HFFc6 (cell line): ENCODE measurements around the gene EMID1. TPM values are rescaled to one million over a fixed set of nuclear protein-coding genes. Genes with fewer than 3 reads are reported as not detected.

Source experiments
- DNase-seq: peaks from one replicate; pipeline ENCODE4 v3.0.0-alpha.2; 2018
- H3K27ac Mint-ChIP-seq: 2 replicates; pipeline ENCODE4 v1.8.0; 2020; ENCODE audit warnings: mild to moderate bottlenecking, mixed read lengths
- H3K27me3 Mint-ChIP-seq: 2 replicates; pipeline ENCODE4 v1.8.0; 2021; ENCODE audit warnings: mild to moderate bottlenecking, moderate library complexity, mixed read lengths; ENCODE audit not compliant: insufficient read depth
- H3K36me3 Mint-ChIP-seq: 2 replicates; pipeline ENCODE4 v1.8.0; 2021; ENCODE audit warnings: low read depth, mixed read lengths
- H3K4me1 Mint-ChIP-seq: 2 replicates; pipeline ENCODE4 v1.8.0; 2020; ENCODE audit warnings: low read depth, mixed read lengths
- H3K4me3 Mint-ChIP-seq: 2 replicates; pipeline ENCODE4 v1.8.0; 2020; ENCODE audit warnings: mild to moderate bottlenecking, moderate library complexity, mixed read lengths
- H3K9me3 Mint-ChIP-seq: 2 replicates; pipeline ENCODE4 v1.8.0; 2020; ENCODE audit warnings: mild to moderate bottlenecking, mixed read lengths
- total RNA-seq, 6 experiments: library from RNA; stranded (reverse); fragmentation: NEBNext Ultra II Directional; extraction: Animal tissue kit (Norgen Biotek cat#: 25700); gene quantifications; 2 replicates in 1 of 6; 3 replicates in 5 of 6; pipeline ENCODE4 v1.2.3, GENCODE V29; 2021
- TF ChIP-seq, protein P1 (sequence below): fragments of 200-600 bp; sonication (generic); IDR thresholded peaks from 2 replicates; pipeline ENCODE4 v1.5.0; 2021; ENCODE audit warnings: antibody characterized with exemption, mild to moderate bottlenecking

The EMID1 gene
- total RNA-seq, 6 experiments from 2014 or later: not detected

DNA sequence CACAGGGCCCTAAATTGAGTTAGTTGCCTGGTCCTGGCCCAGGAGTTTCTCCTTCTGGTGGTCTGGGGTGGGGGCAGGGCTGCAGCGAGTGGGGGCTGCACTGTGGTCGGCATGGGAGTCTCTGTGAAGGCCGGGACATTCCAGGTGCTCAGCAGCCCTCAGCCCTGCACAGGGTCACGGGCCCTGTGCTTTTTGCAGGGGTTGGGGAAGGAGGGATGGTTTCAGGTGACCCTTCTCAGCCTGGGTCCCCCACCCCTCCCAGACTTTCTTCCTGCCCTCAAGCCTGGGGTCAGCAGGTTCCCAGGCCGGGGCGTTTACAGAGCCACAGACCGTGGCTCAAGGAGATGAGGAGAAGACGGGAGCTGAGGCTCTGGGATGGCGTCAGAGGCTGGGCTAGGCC is 7.8 kb downstream of the EMID1 start:
- no peak for DNase-seq

DNA sequence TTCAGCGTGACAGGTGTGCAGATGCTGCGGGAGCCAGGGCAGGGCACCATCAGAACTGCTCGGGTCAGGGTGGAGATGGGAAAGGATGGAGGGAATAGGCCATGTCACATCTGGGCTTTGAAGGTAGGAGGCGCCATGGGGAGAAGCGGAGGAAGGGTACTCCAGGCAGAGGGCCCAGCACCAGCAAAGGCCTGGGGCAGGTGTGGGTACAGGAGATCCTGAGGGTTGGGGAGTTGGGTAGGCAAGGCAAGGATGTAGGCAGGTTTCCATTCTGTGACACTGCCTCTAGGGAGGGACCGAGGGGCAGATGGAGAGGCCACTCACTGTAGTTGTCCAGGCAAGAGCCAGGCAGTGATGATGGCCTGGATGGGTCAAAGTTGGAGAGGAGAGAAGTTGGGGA is 8.5 kb downstream of the EMID1 start:
- H3K36me3 Mint-ChIP-seq: no peaks in the 10 kb centered on the region
- no peak overlapping the region for H3K4me3 Mint-ChIP-seq
- TF ChIP-seq, protein P1, sequence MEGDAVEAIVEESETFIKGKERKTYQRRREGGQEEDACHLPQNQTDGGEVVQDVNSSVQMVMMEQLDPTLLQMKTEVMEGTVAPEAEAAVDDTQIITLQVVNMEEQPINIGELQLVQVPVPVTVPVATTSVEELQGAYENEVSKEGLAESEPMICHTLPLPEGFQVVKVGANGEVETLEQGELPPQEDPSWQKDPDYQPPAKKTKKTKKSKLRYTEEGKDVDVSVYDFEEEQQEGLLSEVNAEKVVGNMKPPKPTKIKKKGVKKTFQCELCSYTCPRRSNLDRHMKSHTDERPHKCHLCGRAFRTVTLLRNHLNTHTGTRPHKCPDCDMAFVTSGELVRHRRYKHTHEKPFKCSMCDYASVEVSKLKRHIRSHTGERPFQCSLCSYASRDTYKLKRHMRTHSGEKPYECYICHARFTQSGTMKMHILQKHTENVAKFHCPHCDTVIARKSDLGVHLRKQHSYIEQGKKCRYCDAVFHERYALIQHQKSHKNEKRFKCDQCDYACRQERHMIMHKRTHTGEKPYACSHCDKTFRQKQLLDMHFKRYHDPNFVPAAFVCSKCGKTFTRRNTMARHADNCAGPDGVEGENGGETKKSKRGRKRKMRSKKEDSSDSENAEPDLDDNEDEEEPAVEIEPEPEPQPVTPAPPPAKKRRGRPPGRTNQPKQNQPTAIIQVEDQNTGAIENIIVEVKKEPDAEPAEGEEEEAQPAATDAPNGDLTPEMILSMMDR: no peak
- H3K4me1 Mint-ChIP-seq: no peaks in the 10 kb centered on the region
- no peaks in the 10 kb centered on the region for H3K9me3 Mint-ChIP-seq
- H3K27ac Mint-ChIP-seq: no peak overlapping the region
- peaks cover 54% of the 10 kb centered on the region for H3K27me3 Mint-ChIP-seq
- no peak for DNase-seq

More for the DNA sequence above, 7.8 kb downstream of the EMID1 start:
- Mint-ChIP-seq H3K4me1 (no peaks in the 10 kb centered on the region), H3K36me3 (no peaks in the 10 kb centered on the region), H3K9me3 (no peaks in the 10 kb centered on the region), H3K27ac (no peak overlapping the region), H3K27me3 (peaks cover 50% of the 10 kb centered on the region), H3K4me3 (no peak overlapping the region)
- TF ChIP-seq, protein P1: no peak

DNA sequence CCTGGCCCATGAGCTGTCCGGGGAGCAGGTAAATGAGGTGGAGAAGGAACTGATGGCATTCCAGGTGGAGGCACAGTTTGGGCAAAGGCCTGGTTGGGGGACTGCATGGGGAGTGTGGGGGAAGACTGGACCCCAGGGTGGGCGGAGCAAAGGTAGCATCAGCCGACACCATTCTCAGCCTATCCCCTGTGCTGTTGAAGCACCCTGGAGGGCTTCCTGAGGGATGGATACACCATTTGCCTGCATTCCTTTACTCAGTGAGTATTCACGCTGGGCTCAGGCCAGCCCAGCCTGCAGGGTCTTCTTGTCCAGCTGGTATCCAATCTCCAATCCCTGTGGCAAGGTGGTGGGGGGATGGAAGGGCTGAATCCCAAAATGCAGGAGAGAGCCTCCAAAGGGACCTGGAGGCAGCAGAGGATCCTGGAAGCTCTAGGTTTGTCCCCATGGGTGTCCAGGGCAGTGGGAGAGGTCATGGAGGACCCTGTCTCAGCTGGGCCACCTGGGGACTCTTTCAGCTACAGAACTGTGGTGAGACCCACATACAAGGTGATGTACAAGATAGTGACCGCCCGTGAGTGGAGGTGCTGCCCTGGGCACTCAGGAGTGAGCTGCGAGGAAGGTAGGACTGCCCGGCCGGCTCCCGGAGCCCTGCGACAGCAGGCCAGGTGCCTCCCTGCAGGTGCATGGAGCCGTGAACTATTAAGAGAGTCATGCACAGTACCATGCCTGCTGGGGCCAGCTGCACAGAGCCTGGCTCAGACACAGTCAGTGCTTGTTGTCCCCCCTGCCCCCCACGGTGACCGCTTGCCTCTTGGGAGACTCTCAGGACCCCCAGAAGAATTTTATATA is 9.5 kb downstream of the EMID1 start:
- H3K9me3 Mint-ChIP-seq: no peaks in the 10 kb centered on the region
- TF ChIP-seq, protein P1: no peak
- H3K27ac Mint-ChIP-seq: no peak overlapping the region
- no peak overlapping the region for H3K4me3 Mint-ChIP-seq
- H3K36me3 Mint-ChIP-seq: no peaks in the 10 kb centered on the region
- H3K4me1 Mint-ChIP-seq: no peaks in the 10 kb centered on the region
- H3K27me3 Mint-ChIP-seq: peaks cover 52% of the 10 kb centered on the region
- DNase-seq: no peak

DNA sequence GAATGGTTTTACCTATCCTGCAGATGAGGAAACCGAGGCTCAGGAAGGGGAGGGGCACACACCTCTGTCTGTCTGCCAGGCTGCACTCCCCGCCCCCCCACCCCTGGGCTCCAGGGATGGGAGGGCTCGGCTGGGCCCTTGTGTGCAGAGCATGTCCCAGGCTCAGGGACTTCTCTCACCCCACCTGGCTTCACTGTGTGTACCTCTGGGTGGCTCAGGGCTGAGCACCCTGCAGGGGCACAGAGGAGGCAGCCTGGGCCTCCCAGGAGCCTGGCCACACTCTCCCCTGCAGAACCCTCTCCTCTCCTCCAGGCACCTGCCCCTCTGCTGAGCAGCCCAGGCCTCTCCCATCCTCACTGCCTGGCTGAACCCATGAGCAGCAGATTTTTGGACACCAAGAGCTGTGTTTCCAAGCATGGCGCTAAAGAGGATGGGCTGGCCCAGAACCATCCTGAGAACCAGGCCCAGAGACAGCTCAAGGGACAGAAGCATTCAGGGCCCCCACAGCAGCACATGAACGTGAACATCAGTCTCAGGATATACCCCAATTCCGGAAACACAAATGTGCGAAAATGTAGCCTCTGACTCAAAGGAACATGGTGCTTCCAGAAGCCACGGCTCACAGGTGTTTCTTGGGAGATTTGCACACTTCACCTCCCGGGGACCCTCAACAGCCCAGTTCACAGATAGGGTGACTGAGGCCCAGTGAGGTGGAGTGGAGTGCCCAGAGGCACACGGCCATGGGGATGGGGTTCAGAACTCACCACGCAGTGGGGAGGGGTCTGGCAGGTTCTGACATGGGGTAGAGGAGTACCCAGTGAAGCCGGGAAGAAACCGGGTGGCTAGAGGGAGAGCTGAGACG is 10.5 kb downstream of the EMID1 start:
- Mint-ChIP-seq H3K27me3 (peaks cover 53% of the 10 kb centered on the region), H3K27ac (no peak overlapping the region), H3K36me3 (no peaks in the 10 kb centered on the region), H3K4me1 (no peaks in the 10 kb centered on the region), H3K9me3 (no peaks in the 10 kb centered on the region), H3K4me3 (no peak overlapping the region)
- no peak for DNase-seq
- TF ChIP-seq, protein P1: no peak

DNA sequence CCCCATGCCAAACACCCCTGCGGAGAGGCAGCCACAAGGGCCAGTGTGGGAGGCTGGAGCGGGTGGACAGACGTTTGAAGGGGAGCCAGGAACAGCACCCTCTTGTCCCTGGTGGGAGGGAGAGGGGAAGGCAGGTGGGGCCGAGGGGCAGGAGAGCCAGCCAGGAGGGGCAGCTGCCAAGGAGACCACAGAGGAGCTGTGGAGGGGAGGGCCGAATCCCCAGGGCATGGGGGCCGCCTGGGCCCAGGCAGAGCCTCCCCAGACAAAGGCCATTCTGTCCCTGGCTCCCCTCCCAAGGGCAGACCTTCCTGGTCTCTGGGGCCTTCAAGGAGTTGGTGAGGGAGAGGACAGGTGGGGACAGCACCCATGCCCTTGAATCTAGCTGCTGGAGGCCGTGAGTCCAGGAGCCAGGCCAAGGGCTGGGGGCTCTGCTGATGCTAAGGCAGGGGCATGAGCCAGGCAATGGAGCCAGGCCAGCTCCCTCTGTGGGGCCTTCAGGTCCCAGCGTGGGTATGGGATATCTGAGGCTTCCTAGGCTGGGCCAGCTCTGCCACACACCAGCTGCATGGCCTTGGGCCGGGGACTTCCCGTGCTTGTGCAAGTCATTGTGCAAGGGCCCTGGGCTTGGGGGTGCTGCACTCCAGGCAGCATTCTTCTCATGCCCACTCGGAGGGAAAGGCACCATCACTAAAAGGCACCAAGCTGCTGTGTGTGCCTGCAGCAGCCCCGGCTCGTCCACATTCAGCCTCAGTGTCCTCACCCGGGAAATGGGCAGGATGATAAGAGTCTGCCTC is 11.4 kb downstream of the EMID1 start:
- H3K27ac Mint-ChIP-seq: no peak overlapping the region
- no peak overlapping the region for H3K4me3 Mint-ChIP-seq
- no peaks in the 10 kb centered on the region for H3K4me1 Mint-ChIP-seq
- peaks cover 47% of the 10 kb centered on the region for H3K27me3 Mint-ChIP-seq
- DNase-seq: no peak
- TF ChIP-seq, protein P1: no peak
- no peaks in the 10 kb centered on the region for H3K9me3 Mint-ChIP-seq
- H3K36me3 Mint-ChIP-seq: no peaks in the 10 kb centered on the region
